Mesendoderm (in vitro differentiated cells): Measurements from ENCODE around the gene HMGN1.

Experiments used
- DNase-seq: peaks from one replicate; pipeline ENCODE4 v3.0.0; 2013
- H2AK5ac ChIP-seq: 2 replicates; pipeline ENCODE4 v1.6.1; 2013; ENCODE audit warnings: low read length, inconsistent platforms
- H2BK120ac ChIP-seq: 2 replicates; pipeline ENCODE4 v1.6.1; 2013; ENCODE audit warnings: low read depth, mild to moderate bottlenecking, low read length, moderate library complexity, mixed read lengths
- H2BK15ac ChIP-seq: replicated peaks from 2 replicates; pipeline ENCODE4 v1.6.1; 2013; ENCODE audit warnings: low read depth, mild to moderate bottlenecking, moderate library complexity
- H2BK5ac ChIP-seq: 2 replicates; pipeline ENCODE4 v1.6.1; 2013; ENCODE audit warnings: low read length, inconsistent platforms
- H3K18ac ChIP-seq: 2 replicates; pipeline ENCODE4 v1.6.1; 2013; ENCODE audit warnings: mild to moderate bottlenecking, low read length, mixed read lengths
- H3K23ac ChIP-seq: one replicate; pipeline ENCODE4 v1.6.1; 2013; ENCODE audit warnings: low read length
- H3K27ac ChIP-seq: 2 replicates; pipeline ENCODE4 v1.5.1; 2013; ENCODE audit warnings: low read depth, mild to moderate bottlenecking, inconsistent platforms, low read length, moderate library complexity
- H3K27me3 ChIP-seq: 2 replicates; pipeline ENCODE4 v1.6.1; 2013; ENCODE audit warnings: low read length, control low read depth, mild to moderate bottlenecking, inconsistent platforms; ENCODE audit not compliant: insufficient read depth, poor library complexity
- H3K36me3 ChIP-seq: 2 replicates; pipeline ENCODE4 v1.6.1; 2013; ENCODE audit warnings: low read length, inconsistent platforms; ENCODE audit not compliant: control insufficient read depth, insufficient read depth
- H3K4ac ChIP-seq: one replicate; pipeline ENCODE4 v1.6.1; 2013; ENCODE audit warnings: low read depth, mild to moderate bottlenecking, low read length, moderate library complexity
- H3K4me1 ChIP-seq: 2 replicates; pipeline ENCODE4 v1.6.1; 2013; ENCODE audit warnings: low read depth, low read length, inconsistent platforms; ENCODE audit not compliant: control insufficient read depth
- H3K4me2 ChIP-seq: 2 replicates; pipeline ENCODE4 v1.6.1; 2013; ENCODE audit warnings: low read length
- H3K4me3 ChIP-seq: 2 replicates; pipeline ENCODE4 v1.5.1; 2013; ENCODE audit warnings: mild to moderate bottlenecking, low read length
- H3K56ac ChIP-seq: one replicate; pipeline ENCODE4 v1.6.1; 2013; ENCODE audit warnings: low read length
- H3K79me1 ChIP-seq: 2 replicates; pipeline ENCODE4 v1.6.1; 2013; ENCODE audit warnings: low read length, inconsistent platforms
- H3K79me2 ChIP-seq: 2 replicates; pipeline ENCODE4 v1.6.1; 2013; ENCODE audit warnings: mild to moderate bottlenecking, low read length; ENCODE audit not compliant: control insufficient read depth, insufficient read depth
- H3K9ac ChIP-seq: 2 replicates; pipeline ENCODE4 v1.6.1; 2013; ENCODE audit warnings: low read length, inconsistent platforms
- H4K5ac ChIP-seq: one replicate; pipeline ENCODE4 v1.6.1; 2013; ENCODE audit warnings: low read length
- H4K8ac ChIP-seq: one replicate; pipeline ENCODE4 v1.6.1; 2013; ENCODE audit warnings: low read depth, mild to moderate bottlenecking, control low read depth, low read length, moderate library complexity
- WGBS: extraction: QIAGEN DNeasy Blood & Tissue Kit; methylation state at CpG from one replicate; pipeline ENCODE4 v1.1.7; 2013; ENCODE audit warnings: low lambda C conversion rate, missing lambda C conversion rate; ENCODE audit not compliant: insufficient coverage; ENCODE audit errors: extremely low coverage; 5-methylcytosine and 5-hydroxymethylcytosine counted together

The HMGN1 gene

DNA sequence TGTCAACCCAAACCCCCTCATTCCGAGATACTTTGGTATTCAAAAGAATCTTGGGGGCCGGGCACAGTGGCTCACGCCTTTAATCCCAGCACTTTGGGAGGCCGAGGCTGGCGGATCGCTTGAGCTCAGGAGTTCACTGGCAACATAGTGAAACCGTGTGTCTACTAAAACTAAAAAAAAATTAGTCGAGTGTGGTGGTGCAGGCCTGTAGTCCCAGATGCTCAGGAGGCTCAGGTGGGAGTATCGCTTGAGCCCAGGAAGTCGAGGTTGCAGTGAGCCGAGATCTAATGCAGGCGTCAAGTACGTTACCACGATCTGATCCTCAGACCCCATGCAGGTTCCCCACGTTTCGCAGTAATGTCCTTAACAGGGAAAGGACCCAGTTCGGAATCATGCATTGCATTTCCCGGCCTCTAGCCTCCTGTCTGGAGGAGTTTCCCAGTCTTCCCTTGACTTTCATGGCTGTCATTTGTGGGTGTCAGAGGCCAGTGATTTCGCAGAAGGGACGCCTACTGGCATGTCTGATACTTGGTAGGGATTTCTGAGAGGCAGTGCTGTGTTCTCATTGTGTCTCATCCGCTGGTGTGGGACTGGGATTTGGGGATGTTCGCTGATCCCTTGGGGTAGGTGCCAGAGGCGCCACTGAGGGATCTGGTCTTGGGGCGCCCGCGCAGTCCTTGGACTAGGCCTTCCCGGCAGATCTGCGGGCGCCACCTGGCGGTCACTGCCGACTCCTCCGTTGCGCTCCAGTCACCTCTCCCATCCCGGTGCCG lies 39.3 kb upstream of the HMGN1 start:
- Histone ChIP-seq H3K4me1 (peaks cover 1% of the 10 kb centered on the region), H3K36me3 (no peaks in the 10 kb centered on the region), H2BK15ac (no peak overlapping the region), H2BK120ac (no peak overlapping the region), H4K5ac (no peak overlapping the region), H2AK5ac (no peak overlapping the region), H3K9ac (peak overlapping the region; percentile 57), H3K79me2 (no peaks in the 10 kb centered on the region), H3K4ac (no peak overlapping the region), H3K4me2 (peak overlapping the region; percentile 46), H3K23ac (no peak overlapping the region), H3K79me1 (peaks cover 8% of the 10 kb centered on the region), H4K8ac (no peak overlapping the region), H2BK5ac (no peak overlapping the region), H3K27ac (no peak overlapping the region), H3K4me3 (no peak overlapping the region), H3K27me3 (no peaks in the 10 kb centered on the region), H3K18ac (no peak overlapping the region), H3K56ac (peak overlapping the region; percentile 66)
- no CpG with 5 or more reads among the region's 35 CpGs for WGBS
- DNase-seq, result peak; percentile 88

DNA sequence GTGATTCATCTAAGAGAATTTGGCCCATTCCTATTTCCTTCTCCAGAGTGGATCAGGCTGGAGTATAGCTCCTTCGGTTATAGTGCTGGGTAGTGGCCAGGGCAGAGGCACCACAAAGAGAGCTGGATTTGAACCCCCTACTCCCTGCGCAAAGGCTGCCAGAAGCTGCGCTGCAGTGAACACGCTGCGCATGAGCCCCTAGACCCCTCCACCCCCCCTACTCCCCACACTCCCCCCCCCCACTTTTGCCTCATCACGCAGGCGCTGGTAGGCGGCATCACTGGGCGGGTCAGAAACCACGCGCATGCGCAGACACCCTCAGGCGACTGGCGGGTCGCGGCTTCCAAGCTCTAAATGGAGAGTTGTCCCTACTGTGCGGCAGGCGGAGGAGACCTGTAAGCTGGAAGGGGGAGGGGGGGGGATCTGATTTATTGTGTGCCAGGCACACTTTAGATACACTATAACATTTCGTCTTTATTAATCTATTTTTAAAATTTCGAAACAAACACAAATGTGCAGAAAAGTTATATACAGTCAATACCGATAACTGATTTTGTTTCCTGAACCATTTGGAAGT lies 38.7 kb upstream of the HMGN1 start:
- H3K9ac ChIP-seq, result peak overlapping the region; percentile 73
- no peaks in the 10 kb centered on the region for H3K36me3 ChIP-seq
- H3K56ac ChIP-seq, result peak overlapping the region; percentile 82
- no peaks in the 10 kb centered on the region for H3K79me2 ChIP-seq
- DNase-seq, result peak; percentile 95
- no peaks in the 10 kb centered on the region for H3K27me3 ChIP-seq
- peak overlapping the region; percentile 56 for H3K4me2 ChIP-seq
- H2BK5ac ChIP-seq, result no peak overlapping the region
- no peak overlapping the region for H3K18ac ChIP-seq
- no peak overlapping the region for H3K27ac ChIP-seq
- peaks cover 1% of the 10 kb centered on the region for H3K4me1 ChIP-seq
- no CpG with 5 or more reads among the region's 21 CpGs for WGBS
- H4K8ac ChIP-seq, result no peak overlapping the region
- H3K4me3 ChIP-seq, result no peak overlapping the region
- no peak overlapping the region for H3K23ac ChIP-seq
- H2BK15ac ChIP-seq, result no peak overlapping the region
- peaks cover 8% of the 10 kb centered on the region for H3K79me1 ChIP-seq
- H2BK120ac ChIP-seq, result no peak overlapping the region
- H2AK5ac ChIP-seq, result no peak overlapping the region
- H4K5ac ChIP-seq, result peak overlapping the region; percentile 53
- H3K4ac ChIP-seq, result no peak overlapping the region

DNA sequence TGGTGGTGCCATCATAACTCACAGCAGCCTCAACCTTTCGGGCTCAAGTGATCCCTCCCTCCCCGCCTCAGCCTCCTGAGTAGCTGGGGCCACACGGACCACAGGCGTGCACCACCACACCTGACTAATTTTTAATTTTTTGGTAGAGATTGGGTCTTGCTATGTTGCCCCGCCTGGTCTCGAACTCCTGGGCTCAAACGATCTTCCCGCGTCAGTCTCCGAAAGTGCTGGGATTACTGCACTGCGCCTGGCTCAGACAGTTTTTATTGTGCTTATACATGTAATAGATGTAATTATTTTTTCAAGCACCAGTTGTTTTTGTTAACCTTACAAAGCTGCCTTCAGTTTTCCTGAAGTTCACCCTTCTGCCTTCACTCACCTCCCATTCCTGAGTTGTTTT lies 38.0 kb upstream of the HMGN1 start:
- Histone ChIP-seq H2BK5ac (no peak overlapping the region), H3K36me3 (no peaks in the 10 kb centered on the region), H3K79me1 (peaks cover 8% of the 10 kb centered on the region), H3K56ac (no peak overlapping the region), H4K8ac (no peak overlapping the region), H2BK120ac (no peak overlapping the region), H3K4me2 (no peak overlapping the region), H3K23ac (no peak overlapping the region), H2AK5ac (no peak overlapping the region), H3K27me3 (no peaks in the 10 kb centered on the region), H3K27ac (no peak overlapping the region), H3K4me1 (peaks cover 1% of the 10 kb centered on the region), H3K4ac (no peak overlapping the region), H2BK15ac (no peak overlapping the region), H3K79me2 (no peaks in the 10 kb centered on the region), H3K9ac (no peak overlapping the region), H3K4me3 (no peak overlapping the region), H3K18ac (no peak overlapping the region), H4K5ac (no peak overlapping the region)
- DNase-seq, result no peak
- no CpG with 5 or more reads among the region's 11 CpGs for WGBS

DNA sequence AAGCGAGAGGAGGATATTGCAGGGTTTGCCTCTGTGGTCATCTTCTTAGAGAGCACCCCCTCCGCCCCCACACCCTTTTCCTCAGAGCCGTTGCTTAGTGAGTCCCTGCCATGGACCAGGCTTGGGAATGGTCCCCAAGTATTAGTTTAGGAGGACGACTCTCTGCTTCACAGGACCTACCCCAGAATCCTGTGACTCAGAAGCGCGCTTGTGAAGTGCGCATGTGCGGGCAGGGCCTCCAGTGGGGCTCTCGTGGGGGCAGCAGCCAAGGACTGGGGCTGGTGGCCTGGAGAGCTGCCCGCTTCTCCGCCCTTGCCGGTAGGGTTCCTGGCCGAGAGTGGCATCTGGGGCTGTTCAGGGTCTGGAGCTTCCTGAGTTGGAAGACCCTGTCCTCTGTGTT lies 37.3 kb upstream of the HMGN1 start:
- Histone ChIP-seq H2BK120ac (no peak overlapping the region), H3K4me3 (no peak overlapping the region), H3K4me2 (no peak overlapping the region), H3K27ac (no peak overlapping the region), H3K9ac (no peak overlapping the region), H3K79me2 (no peaks in the 10 kb centered on the region), H3K18ac (no peak overlapping the region), H3K4me1 (peaks cover 1% of the 10 kb centered on the region), H3K56ac (no peak overlapping the region), H3K79me1 (peaks cover 8% of the 10 kb centered on the region), H4K5ac (no peak overlapping the region), H3K27me3 (no peaks in the 10 kb centered on the region), H3K36me3 (no peaks in the 10 kb centered on the region), H2BK5ac (no peak overlapping the region), H3K23ac (no peak overlapping the region), H2BK15ac (no peak overlapping the region), H3K4ac (no peak overlapping the region), H4K8ac (no peak overlapping the region), H2AK5ac (no peak overlapping the region)
- no CpG with 5 or more reads among the region's 13 CpGs for WGBS
- DNase-seq, result no peak

DNA sequence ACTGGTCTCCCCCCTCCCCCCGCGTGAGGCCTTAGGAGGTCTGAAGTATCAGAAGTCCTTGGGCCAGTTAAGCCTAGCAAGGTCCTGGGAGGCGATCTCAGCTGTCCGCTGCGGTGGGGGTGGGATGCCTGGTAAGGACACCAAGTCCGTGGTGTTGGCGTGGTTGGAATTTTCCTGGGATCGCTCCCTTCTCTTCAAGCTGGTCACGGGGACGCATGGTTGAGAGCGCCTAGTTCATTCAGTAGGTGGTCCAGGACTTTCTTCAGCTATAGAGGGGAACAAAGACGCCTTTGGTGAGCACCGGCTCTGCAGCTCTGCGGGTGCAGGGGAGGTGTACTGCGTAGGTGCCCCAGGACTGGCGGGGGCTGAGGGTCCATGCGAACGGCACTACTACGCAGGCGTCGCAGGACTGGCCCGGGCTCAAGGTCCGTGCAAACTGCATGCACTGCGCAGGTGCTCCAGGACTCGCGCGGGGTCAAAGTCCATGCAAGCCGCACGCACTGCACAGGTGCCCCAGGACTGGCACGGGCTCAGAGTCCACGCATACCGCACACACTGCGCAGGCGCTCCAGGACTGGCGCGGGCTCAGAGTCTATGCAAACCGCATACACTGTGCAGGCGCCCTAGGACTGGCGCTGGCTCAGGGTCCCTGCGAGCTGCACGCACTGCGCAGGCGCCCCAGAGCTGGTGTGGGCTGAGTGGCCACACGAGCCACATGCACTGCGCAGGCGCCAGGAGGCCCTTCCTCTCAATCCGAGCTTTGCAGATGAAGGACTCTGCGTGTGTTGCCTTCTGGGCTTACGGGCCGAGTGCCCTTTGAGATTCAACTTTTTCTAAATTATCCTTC lies 36.6 kb upstream of the HMGN1 start:
- H4K5ac ChIP-seq, result no peak overlapping the region
- no peak overlapping the region for H3K9ac ChIP-seq
- H3K4me1 ChIP-seq, result peaks cover 3% of the 10 kb centered on the region
- H2BK5ac ChIP-seq, result no peak overlapping the region
- H2BK120ac ChIP-seq, result no peak overlapping the region
- no peak overlapping the region for H4K8ac ChIP-seq
- no peak overlapping the region for H3K27ac ChIP-seq
- H3K36me3 ChIP-seq, result no peaks in the 10 kb centered on the region
- WGBS, result no CpG with 5 or more reads among the region's 50 CpGs
- H3K4ac ChIP-seq, result no peak overlapping the region
- H3K79me1 ChIP-seq, result peaks cover 6% of the 10 kb centered on the region
- H3K79me2 ChIP-seq, result no peaks in the 10 kb centered on the region
- H3K4me3 ChIP-seq, result no peak overlapping the region
- no peak overlapping the region for H3K56ac ChIP-seq
- H3K23ac ChIP-seq, result no peak overlapping the region
- no peak overlapping the region for H3K18ac ChIP-seq
- H2BK15ac ChIP-seq, result no peak overlapping the region
- no peak overlapping the region for H3K4me2 ChIP-seq
- no peak overlapping the region for H2AK5ac ChIP-seq
- DNase-seq, result no peak
- no peaks in the 10 kb centered on the region for H3K27me3 ChIP-seq
